Stimulated activated CD8-positive, alpha-beta memory T cell treated with anti-CD3 and anti-CD28 coated beads, Interleukin-15, amount 100 ng/mL, for 4 hours (primary cell): ENCODE data around the gene AGAP1.

Experiments
- DNase-seq, 2 donors: peaks; one replicate each; pipeline ENCODE4 v3.0.0-alpha.2; 2020; ENCODE audit warnings: low read depth in 2 of 2

The AGAP1 gene

DNA sequence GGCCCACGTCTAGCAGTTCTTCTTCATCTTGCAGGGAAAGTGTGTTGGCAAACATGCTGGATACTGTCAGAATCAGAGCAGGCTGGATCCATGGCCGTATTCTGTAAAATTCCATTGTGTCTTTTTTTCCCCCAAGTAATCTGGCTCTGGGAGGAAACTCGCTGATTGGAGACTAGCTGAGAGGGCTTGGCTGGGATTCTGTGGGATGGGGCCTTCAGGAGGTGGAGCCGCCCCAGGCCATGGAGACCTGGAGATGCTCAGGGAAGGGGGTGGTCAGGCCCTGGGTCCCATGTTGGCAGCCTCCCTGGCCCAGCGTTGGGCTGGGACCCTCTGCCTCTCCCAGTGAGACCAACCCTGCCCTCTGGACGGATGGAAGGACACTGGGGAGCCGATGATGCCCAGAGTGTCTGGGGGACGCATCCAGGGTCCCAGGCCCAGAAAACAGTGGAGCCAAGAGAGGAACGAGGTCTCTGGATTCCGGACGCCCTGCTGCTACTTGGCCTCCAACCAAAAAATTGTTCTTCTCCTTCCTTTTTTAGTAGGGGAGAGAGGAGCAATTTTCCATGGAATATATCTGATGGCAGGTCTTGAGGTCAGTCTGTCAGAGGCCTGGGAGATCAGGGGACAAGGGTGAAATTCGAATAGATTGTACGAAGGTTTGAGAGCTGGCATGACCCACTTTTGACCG, 114.5 kb downstream of the AGAP1 start:
- no peak for DNase-seq

GRCh38 chr2:235609321-235609720, 115.5 kb downstream of the AGAP1 start:
- DNase-seq = no peak

- no peak for DNase-seq
Measured at GRCh38 chr2:235609746-235610145, 115.9 kb downstream of the AGAP1 start.

GRCh38 chr2:235610696-235611257, 116.9 kb downstream of the AGAP1 start:
- DNase-seq = no peak

DNA sequence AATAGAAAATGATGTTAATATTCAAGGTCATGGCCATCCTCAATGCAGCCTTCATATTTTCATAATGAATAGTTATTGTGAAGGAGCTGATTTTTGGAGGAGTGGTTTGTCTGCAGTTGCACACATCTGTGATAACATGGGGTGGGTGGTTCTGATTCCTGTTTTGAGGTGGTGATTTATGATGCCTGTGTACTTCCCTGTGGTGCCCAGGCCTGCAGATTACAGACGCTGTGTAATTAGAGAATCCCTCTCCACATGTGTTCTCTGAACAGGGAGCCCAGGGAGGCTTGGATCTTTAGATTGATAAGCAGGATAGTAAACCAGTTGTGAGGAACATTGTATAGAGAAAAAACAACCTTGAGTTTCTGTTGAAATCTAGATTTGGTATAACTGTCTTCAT, 117.5 kb downstream of the AGAP1 start:
- DNase-seq = no peak

DNA sequence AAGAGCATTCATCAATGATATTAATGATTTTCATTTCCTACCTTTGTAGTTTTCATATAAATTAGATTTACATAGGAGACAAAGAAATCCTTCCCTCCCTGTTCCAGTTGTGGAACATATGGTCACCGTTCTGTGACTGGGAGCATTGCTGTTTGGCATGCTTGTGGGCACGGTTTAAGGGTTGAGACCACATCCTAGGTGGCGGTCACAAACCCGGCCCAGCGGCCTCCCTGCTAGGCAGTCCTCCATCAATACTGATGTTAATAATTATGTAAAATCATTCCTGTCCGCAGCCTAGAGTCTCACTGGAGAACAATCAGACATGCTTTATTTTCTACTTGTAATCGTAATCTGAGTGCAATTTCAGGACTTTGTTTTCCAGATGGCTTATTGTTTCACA, 117.9 kb downstream of the AGAP1 start:
- DNase-seq = no peak

GRCh38 chr2:235612181-235612950, 118.5 kb downstream of the AGAP1 start:
- no peak for DNase-seq

- no peak for DNase-seq
Measured at GRCh38 chr2:235613649-235614048, 119.8 kb downstream of the AGAP1 start.

DNA sequence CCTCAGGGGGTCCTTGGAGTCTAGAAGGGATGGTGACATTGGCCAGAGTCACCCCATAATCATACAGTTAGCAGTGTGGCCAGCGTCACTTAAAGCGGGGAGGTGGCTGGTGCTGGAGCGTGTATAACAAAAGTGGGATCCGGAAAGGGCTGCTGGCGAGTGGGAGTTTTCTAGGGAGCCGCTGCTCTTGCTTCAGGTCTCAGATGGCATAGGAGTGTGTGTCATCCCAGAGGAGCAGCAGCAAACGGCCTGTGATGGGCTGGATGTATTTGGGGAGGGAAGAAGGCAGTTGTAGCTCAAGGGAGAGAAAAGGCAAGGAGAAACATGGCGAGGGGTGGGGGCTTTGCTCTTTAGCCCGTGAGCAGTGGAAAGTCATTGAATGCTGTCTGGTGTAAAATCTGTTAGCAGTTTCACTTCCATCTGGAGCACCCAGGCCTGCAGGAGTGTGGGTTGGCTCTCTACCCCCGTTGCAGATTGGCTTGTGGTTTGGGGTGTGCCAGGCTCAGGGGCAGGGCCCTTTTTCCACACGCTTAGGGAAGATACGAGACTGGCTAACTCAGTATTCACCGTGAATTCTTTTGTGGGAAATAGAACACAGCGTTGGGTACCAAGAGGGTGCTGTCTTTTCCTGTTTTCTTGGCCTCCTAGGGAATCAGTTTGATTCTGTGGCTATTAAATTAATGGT, 120.5 kb downstream of the AGAP1 start:
- no peak for DNase-seq

GRCh38 chr2:235614900-235615712, 121.3 kb downstream of the AGAP1 start:
- DNase-seq = no peak

GRCh38 chr2:235616885-235617284, 123.0 kb downstream of the AGAP1 start:
- DNase-seq = no peak

GRCh38 chr2:235618039-235618438, 124.2 kb downstream of the AGAP1 start:
- DNase-seq = no peak

DNA sequence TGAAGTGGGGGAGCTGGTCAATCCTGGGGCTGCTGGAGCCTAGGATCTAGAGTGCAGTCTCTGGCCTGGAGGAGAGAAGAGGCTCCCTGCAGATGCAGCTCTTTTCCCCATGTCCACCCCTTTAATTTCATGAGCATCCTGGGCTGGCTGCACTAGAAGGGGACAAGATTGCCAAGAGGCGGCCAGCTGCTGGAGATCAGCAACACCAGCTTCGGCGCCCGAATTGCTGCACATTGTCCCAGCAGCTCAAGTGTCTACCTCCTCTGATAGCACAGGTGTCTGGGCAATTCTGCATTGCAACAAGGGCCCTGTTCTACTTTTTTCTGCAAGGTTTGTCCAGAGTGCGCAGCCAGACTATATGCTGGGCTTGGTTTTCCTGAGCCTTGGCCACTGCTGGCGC, 125.7 kb downstream of the AGAP1 start:
- no peak for DNase-seq

GRCh38 chr2:235621736-235622135, 127.9 kb downstream of the AGAP1 start:
- DNase-seq = no peak

DNA sequence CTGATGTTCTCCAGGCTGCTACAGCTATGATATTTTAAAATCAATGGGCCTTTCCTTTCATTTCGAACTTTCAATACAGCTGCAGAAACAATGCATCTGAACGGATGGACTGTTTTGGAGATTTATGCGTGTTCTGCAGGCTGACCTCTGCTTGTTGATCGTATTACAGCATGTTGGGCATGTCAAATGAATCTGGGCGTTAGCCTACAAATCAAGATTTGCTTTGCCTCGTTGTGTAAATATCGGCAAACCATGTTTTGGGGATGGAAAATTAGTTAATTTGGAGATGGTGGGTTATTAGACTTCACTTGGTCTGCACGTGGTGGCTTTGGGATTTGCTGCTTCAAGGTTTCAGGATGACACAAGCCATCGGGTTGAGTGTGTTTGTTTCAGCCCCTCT, 129.3 kb downstream of the AGAP1 start:
- no peak for DNase-seq

DNA sequence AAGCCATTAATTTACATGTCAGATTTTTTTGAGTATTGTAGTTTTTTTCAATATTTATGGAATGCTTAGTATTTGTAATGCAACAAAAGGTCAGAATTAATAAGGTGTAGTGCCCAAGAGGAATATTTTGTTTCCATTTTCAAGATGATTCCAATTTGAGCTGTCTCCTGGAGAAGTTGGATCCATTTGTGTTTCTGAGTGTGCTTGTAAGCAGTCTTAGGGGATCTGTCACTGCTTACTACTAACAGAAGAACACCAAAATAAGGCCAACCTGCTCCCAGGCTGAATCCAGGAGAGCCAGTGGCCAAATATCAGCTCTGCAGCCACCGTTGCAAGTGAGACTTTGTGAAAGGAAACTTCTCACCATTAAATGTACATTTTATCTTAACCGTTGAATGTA, 129.9 kb downstream of the AGAP1 start:
- DNase-seq = no peak

- DNase-seq = no peak
Measured at GRCh38 chr2:235626658-235627057, 132.8 kb downstream of the AGAP1 start.

- no peak for DNase-seq
Measured at GRCh38 chr2:235627682-235628081, 133.8 kb downstream of the AGAP1 start.

- DNase-seq = no peak
Measured at GRCh38 chr2:235630718-235631296, 137.0 kb downstream of the AGAP1 start.

DNA sequence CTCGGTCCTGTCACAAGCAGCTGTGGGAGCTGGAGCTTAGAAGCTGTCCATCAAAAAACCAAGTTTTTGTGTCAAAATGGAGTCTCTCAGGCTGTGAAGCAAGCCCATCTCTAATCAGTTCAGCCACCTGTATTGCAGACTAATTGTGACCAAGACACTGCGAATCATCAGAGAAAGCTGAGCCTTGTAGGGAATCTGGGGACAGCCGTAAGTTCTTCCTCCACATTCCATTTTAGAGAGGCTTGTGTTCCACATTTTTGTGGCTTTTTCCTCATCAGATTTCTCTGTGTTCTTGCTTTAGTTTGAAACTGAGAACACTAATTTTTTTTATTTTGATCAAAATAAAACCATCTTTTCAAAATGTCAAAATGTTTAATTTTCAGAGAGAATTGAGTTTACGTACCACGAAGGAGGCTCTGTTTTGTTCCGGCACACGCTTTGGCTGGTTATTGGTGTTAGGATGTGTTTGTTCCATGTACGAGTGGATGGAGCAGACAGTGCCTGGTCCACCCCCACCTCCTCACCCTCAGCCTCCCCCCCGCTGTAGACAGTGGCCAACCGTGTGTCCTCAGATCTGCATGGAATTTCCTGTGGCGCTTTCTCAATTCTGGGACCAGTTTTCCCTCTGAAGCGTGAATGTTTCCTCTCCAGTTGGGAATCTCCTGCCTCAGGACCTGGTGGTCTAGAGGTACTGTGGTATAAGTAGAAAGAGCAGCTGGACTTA, 140.8 kb downstream of the AGAP1 start:
- DNase-seq = no peak

- no peak for DNase-seq
Measured at GRCh38 chr2:235636546-235636945, 142.7 kb downstream of the AGAP1 start.
